A549 (cell line): ENCODE measurements around the gene MYO1D. TPM values are rescaled to one million over a fixed set of nuclear protein-coding genes. Genes with fewer than 3 reads are reported as not detected.

Experiments used
- ATAC-seq, 2 experiments: fragments of 200-7000 bp in 1 of 2; fragments of >200 bp in 1 of 2; cut with Nextera tagmentation in 1 of 2; cut with Tn5 transposase in 1 of 2; 3 replicates each; pipeline versions ENCODE4 v1.8.0 to v1.9.1; 2018 to 2020; ENCODE audit warnings: mild to moderate bottlenecking in 1 of 2, moderate library complexity in 1 of 2
- CTCF ChIA-PET: fragments of 300-600 bp; sonication (Branson Sonifier 250); formaldehyde crosslinking; extraction: SDS; loops from one replicate; lab custom pipeline; 2021; ENCODE audit warnings: antibody characterized with exemption, inconsistent platforms; lab: Yijun Ruan, JAX
- POLR2A ChIA-PET: fragments of 350-600 bp; formaldehyde crosslinking; extraction: SDS; loops from one replicate; lab custom pipeline; 2021; ENCODE audit warnings: antibody characterized with exemption, inconsistent platforms; lab: Yijun Ruan, JAX
- DNase-seq, 2 experiments: peaks; one replicate each; pipeline versions ENCODE4 v3.0.0 to v3.0.0-alpha.2; 2011 to 2016; ENCODE audit warnings: low read depth in 1 of 2, low spot score in 1 of 2
- FAIRE-seq: peaks from 2 replicates; lab custom pipeline; 2011; peaks lifted over from hg19 to GRCh38; lab: Jason Lieb, UNC
- H3K27ac ChIP-seq, 2 experiments: fragments of >200 bp; sonication (Bioruptor Twin); formaldehyde crosslinking; 3 replicates each; pipeline ENCODE4 v1.5.1; 2016 to 2017
- H3K4me1 ChIP-seq: fragments of >200 bp; sonication (Bioruptor Twin); formaldehyde crosslinking; 3 replicates; pipeline ENCODE4 v1.6.1; 2016
- H3K4me2 ChIP-seq: fragments of >200 bp; sonication (Bioruptor Twin); formaldehyde crosslinking; 3 replicates; pipeline ENCODE4 v1.6.1; 2016
- H3K4me3 ChIP-seq: fragments of >200 bp; sonication (Bioruptor Twin); formaldehyde crosslinking; 3 replicates; pipeline ENCODE4 v1.5.1; 2016
- H3K9me3 ChIP-seq: fragments of >200 bp; sonication (Bioruptor Twin); formaldehyde crosslinking; 3 replicates; pipeline ENCODE4 v1.6.1; 2016
- ATOH8 ChIP-seq: fragments of 250-450 bp; sonication (Bioruptor Pico); IDR thresholded peaks from 2 replicates; pipeline ENCODE4 v1.5.0; 2020; ENCODE audit warnings: low read depth, mild to moderate bottlenecking, moderate library complexity
- CEBPB ChIP-seq, 2 experiments: fragments of >200 bp in 1 of 2; sonication (Bioruptor Twin) in 1 of 2; formaldehyde crosslinking in 1 of 2; IDR thresholded peaks; 2 replicates each; pipeline ENCODE4 v1.6.1; 2012 to 2016
- CHD2 ChIP-seq: fragments of 150-350 bp; IDR thresholded peaks from 2 replicates; pipeline ENCODE4 v1.6.1; 2014; ENCODE audit warnings: low read length; ENCODE audit not compliant: partially characterized antibody
- EHMT2 ChIP-seq: fragments of 200-600 bp; sonication (generic); IDR thresholded peaks from 2 replicates; pipeline ENCODE4 v1.6.1; 2016; ENCODE audit warnings: antibody characterized with exemption, low read depth, mild to moderate bottlenecking, moderate library complexity
- ESRRA ChIP-seq: fragments of 150-350 bp; IDR thresholded peaks from 2 replicates; pipeline ENCODE4 v1.6.1; 2014; ENCODE audit warnings: mild to moderate bottlenecking, low read length, borderline replicate concordance
- FOXS1 ChIP-seq: fragments of 250-450 bp; sonication (Bioruptor Pico); IDR thresholded peaks from 2 replicates; pipeline ENCODE4 v1.5.0; 2020; ENCODE audit warnings: mild to moderate bottlenecking, moderate library complexity
- GATA3 ChIP-seq: IDR thresholded peaks from 2 replicates; pipeline ENCODE4 v1.6.1; 2012; ENCODE audit warnings: borderline replicate concordance
- HOXB13 ChIP-seq: fragments of 250-450 bp; sonication (Bioruptor Pico); IDR thresholded peaks from 2 replicates; pipeline ENCODE4 v1.5.0; 2020; ENCODE audit warnings: low read depth, mild to moderate bottlenecking, moderate library complexity
- HOXB5 ChIP-seq: fragments of 250-450 bp; sonication (Bioruptor Pico); IDR thresholded peaks from 2 replicates; pipeline ENCODE4 v1.5.0; 2020; ENCODE audit warnings: mild to moderate bottlenecking, moderate library complexity
- JUN ChIP-seq, 2 experiments: fragments of >200 bp; sonication (Bioruptor Twin); formaldehyde crosslinking; IDR thresholded peaks; 2 replicates in 1 of 2; 3 replicates in 1 of 2; pipeline ENCODE4 v1.6.1; 2016 to 2017
- MAX ChIP-seq: IDR thresholded peaks from 2 replicates; pipeline ENCODE4 v1.6.1; 2012
- MAZ ChIP-seq: fragments of 150-350 bp; IDR thresholded peaks from 2 replicates; pipeline ENCODE4 v1.6.1; 2014; ENCODE audit warnings: antibody characterized with exemption, low read depth, low read length, borderline replicate concordance
- MYC ChIP-seq: IDR thresholded peaks from 2 replicates; pipeline ENCODE4 v1.6.1; 2012; ENCODE audit warnings: mild to moderate bottlenecking, inconsistent platforms, low read length, improper control_type of control experiment, borderline replicate concordance
- NPAS2 ChIP-seq: fragments of 250-450 bp; sonication (Bioruptor Pico); IDR thresholded peaks from 2 replicates; pipeline ENCODE4 v1.8.0; 2022; ENCODE audit warnings: mild to moderate bottlenecking, moderate library complexity, borderline replicate concordance
- POLR2A ChIP-seq: IDR thresholded peaks from 2 replicates; pipeline ENCODE4 v1.6.1; 2012; ENCODE audit warnings: mild to moderate bottlenecking, low read length
- RAD21 ChIP-seq, 2 experiments: fragments of >200 bp in 1 of 2; sonication (Bioruptor Twin) in 1 of 2; formaldehyde crosslinking in 1 of 2; IDR thresholded peaks in 1 of 2; conservative IDR thresholded peaks in 1 of 2; 2 replicates in 1 of 2; 3 replicates in 1 of 2; pipeline ENCODE4 v1.6.1; 2012 to 2018; ENCODE audit warnings: inconsistent platforms in 1 of 2
- RFX5 ChIP-seq: fragments of 450-650 bp; IDR thresholded peaks from 2 replicates; pipeline ENCODE4 v1.7.1; 2014; ENCODE audit warnings: antibody characterized with exemption, mild to moderate bottlenecking, moderate library complexity
- RNF2 ChIP-seq: fragments of 200-600 bp; sonication (generic); IDR thresholded peaks from 2 replicates; pipeline ENCODE4 v1.6.1; 2016; ENCODE audit warnings: low read depth, mild to moderate bottlenecking, antibody characterized with exemption, moderate library complexity, borderline replicate concordance
- SMC3 ChIP-seq: fragments of >200 bp; sonication (Bioruptor Twin); formaldehyde crosslinking; IDR thresholded peaks from 3 replicates; pipeline ENCODE4 v1.6.1; 2018; ENCODE audit warnings: inconsistent platforms
- SREBF2 ChIP-seq: fragments of 450-650 bp; IDR thresholded peaks from 2 replicates; pipeline ENCODE4 v1.6.1; 2014; ENCODE audit warnings: mild to moderate bottlenecking, moderate library complexity
- TP53 ChIP-seq: fragments of 250-450 bp; sonication (Bioruptor Pico); IDR thresholded peaks from 2 replicates; pipeline ENCODE4 v1.5.0; 2021; ENCODE audit warnings: mild to moderate bottlenecking, moderate library complexity
- ZFP36 ChIP-seq: fragments of 450-650 bp; IDR thresholded peaks from 2 replicates; pipeline ENCODE4 v1.6.1; 2014; ENCODE audit warnings: borderline replicate concordance; ENCODE audit not compliant: partially characterized antibody
- ZNF302 ChIP-seq: fragments of 250-450 bp; sonication (Bioruptor Pico); IDR thresholded peaks from 2 replicates; pipeline ENCODE4 v1.9.0; 2021; ENCODE audit warnings: inconsistent platforms, mild to moderate bottlenecking, moderate library complexity
- WGBS: methylation state at CpG from one replicate; pipeline ENCODE4 v1.1.6; 2017; ENCODE audit errors: missing lambda C conversion rate; 5-methylcytosine and 5-hydroxymethylcytosine counted together
- polyA plus RNA-seq, 4 experiments: library from polyadenylated mRNA; depleted of rRNA in 3 of 4; stranded (reverse); fragments of >200 nt; fragmentation: RNase III in 1 of 4; extraction: RNeasy Plus Mini Kit Qiagen cat#74134 plus additional on column Dnase treatment in 1 of 4; gene quantifications; 2 replicates in 3 of 4; 3 replicates in 1 of 4; pipeline ENCODE4 v1.2.3, GENCODE V29; 2011 to 2017
- TF ChIP-seq, protein P1 (sequence below): fragments of 150-350 bp; IDR thresholded peaks from 2 replicates; pipeline ENCODE4 v1.6.1; 2014; ENCODE audit warnings: low read depth, mild to moderate bottlenecking, low read length
- TF ChIP-seq, protein P2 (sequence below): fragments of >200 bp; sonication (Bioruptor Twin); formaldehyde crosslinking; IDR thresholded peaks from 2 replicates; pipeline ENCODE4 v1.6.1; 2016

Gene MYO1D
- polyA plus RNA-seq, 2 of the 4 experiments (the other 2 are of a cell fraction), result 2.8 to 4.2 TPM

DNA sequence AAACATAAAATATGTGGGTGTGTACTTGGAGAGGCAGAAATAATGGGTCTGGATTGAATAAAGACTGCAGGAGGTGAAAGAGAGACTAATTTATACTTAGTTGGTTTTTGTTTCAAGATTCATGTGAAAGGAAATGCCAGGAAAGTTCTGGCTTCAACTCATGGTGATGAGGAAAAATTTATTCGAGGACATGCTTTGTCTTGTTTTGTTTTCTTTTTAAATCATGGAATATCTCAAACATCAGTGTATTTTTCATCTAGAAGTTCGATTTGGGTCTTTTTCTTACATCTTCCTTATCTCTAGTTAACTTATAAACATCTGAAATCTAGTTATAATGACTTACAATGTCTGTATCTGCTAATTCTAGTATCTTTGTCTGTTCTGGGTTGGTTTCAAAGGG is 275.1 kb downstream of the MYO1D start:
- CTCF ChIA-PET, result interaction anchor here (2.5 kb wide), 1 partner anchor 13 kb away, joined by 6 read pairs; no protein-coding TSS in a partner anchor
- H3K4me3 ChIP-seq, result no peak overlapping the region
- H3K9me3 ChIP-seq, result no peaks in the 10 kb centered on the region
- no peak overlapping the region for H3K4me2 ChIP-seq
- peak; percentile 43 for FAIRE-seq
- POLR2A ChIA-PET, result no interaction called here
- WGBS, result 5% methylated on average over 2 of the region's 2 CpGs
- TF ChIP-seq ZFP36 (no peak), NPAS2 (no peak), MAZ (no peak), ZNF302 (CRISPR knock-in tag) (no peak), MAX (no peak), HOXB5 (CRISPR knock-in tag) (no peak), CHD2 (no peak)
- ATAC-seq, result no peak
- DNase-seq, result no peak
- no peaks in the 10 kb centered on the region for H3K4me1 ChIP-seq
- H3K27ac ChIP-seq, result no peak overlapping the region

DNA sequence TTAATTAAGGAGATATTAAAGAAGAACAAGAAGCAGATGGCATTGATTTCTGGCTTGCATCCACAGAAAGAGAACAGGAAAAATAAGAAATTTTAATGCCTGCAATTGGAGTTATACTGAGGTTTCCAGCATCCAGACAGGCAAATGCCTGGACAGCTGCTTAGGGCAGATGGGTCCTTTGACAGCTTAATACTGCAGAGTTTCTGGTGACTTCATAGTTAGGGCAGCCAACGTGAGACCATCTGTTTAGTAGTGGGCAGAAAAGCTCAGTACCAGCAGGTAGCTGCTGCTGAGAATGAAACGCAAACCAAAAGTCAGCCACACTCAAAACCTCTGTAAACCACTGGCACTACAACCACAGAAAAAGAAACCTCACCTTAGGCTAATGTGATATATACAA is 280.3 kb downstream of the MYO1D start:
- CTCF ChIA-PET, result interaction anchor here (0.5 to 1.9 kb wide), 5 partner anchors 8 to 125 kb away, joined by 3 to 5 read pairs (median 4); no protein-coding TSS in a partner anchor
- WGBS, result 47% methylated on average over 2 of the region's 2 CpGs
- DNase-seq (peak in 1 of 2 experiments; percentile 10), ATAC-seq (peak in 1 of 2 experiments; percentile 47; a peak in 1 of 6 replicates), FAIRE-seq (no peak)
- POLR2A ChIA-PET, result no interaction called here
- no peak overlapping the region for H3K4me3 ChIP-seq
- TF ChIP-seq JUN (IDR thresholded peaks at IDR 0.05) (no peak), MYC (no peak), NPAS2 (no peak), SREBF2 (no peak), MAZ (no peak), GATA3 (no peak), POLR2A (no peak), ESRRA (no peak), CEBPB (IDR thresholded peaks at IDR 0.05) (no peak), RAD21 (conservative IDR thresholded peaks at IDR 0.05 in 1 of 2, IDR thresholded peaks at IDR 0.05 in 1 of 2) (no peak), ZFP36 (no peak)
- TF ChIP-seq, protein P1, sequence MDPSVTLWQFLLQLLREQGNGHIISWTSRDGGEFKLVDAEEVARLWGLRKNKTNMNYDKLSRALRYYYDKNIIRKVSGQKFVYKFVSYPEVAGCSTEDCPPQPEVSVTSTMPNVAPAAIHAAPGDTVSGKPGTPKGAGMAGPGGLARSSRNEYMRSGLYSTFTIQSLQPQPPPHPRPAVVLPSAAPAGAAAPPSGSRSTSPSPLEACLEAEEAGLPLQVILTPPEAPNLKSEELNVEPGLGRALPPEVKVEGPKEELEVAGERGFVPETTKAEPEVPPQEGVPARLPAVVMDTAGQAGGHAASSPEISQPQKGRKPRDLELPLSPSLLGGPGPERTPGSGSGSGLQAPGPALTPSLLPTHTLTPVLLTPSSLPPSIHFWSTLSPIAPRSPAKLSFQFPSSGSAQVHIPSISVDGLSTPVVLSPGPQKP, result no peak
- H3K9me3 ChIP-seq, result no peaks in the 10 kb centered on the region
- no peak overlapping the region for H3K27ac ChIP-seq
- no peaks in the 10 kb centered on the region for H3K4me1 ChIP-seq
- no peak overlapping the region for H3K4me2 ChIP-seq

- FAIRE-seq (no peak), ATAC-seq (no peak), DNase-seq (no peak)
- CTCF ChIA-PET, result interaction anchor here (0.5 to 1.9 kb wide), 5 partner anchors 9 to 124 kb away, joined by 3 to 5 read pairs (median 4); no protein-coding TSS in a partner anchor
- 65% methylated on average over 8 of the region's 8 CpGs for WGBS
- POLR2A ChIA-PET, result no interaction called here
- TF ChIP-seq NPAS2, result no peak
- TF ChIP-seq FOXS1 (CRISPR knock-in tag), result no peak
- TF ChIP-seq EHMT2, result no peak
- TF ChIP-seq RNF2, result no peak
- no peak for TF ChIP-seq ZNF302 (CRISPR knock-in tag)
- no peak for TF ChIP-seq HOXB13 (CRISPR knock-in tag)
- TF ChIP-seq RFX5, result no peak
- no peak for TF ChIP-seq ATOH8 (CRISPR knock-in tag)
- TF ChIP-seq MYC, result no peak
- no peak for TF ChIP-seq SMC3
- TF ChIP-seq HOXB5 (CRISPR knock-in tag), result no peak
- TF ChIP-seq, protein P1, result no peak
- TF ChIP-seq, protein P2, sequence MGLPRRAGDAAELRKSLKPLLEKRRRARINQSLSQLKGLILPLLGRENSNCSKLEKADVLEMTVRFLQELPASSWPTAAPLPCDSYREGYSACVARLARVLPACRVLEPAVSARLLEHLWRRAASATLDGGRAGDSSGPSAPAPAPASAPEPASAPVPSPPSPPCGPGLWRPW, result no peak
- TF ChIP-seq TP53 (CRISPR knock-in tag), result no peak
- Histone ChIP-seq H3K27ac (no peak overlapping the region), H3K4me3 (no peak overlapping the region), H3K4me1 (no peaks in the 10 kb centered on the region), H3K4me2 (no peak overlapping the region), H3K9me3 (no peaks in the 10 kb centered on the region)
Observed at GRCh38 chr17:32596206-32596605, 280.7 kb downstream of the MYO1D start.
